Muscle of arm (tissue), 12 donors: ENCODE data around the gene HOXA10. TPM values are rescaled to one million over a fixed set of nuclear protein-coding genes. Genes with fewer than 3 reads are reported as not detected.

Experiments used
- DNase-seq: peaks from one replicate; pipeline ENCODE4 v3.0.0-alpha.2; 2013
- polyA plus RNA-seq, 12 donors: library from polyadenylated mRNA; unstranded; fragments of 120-200 nt; gene quantifications; one replicate each; pipeline ENCODE4 v1.2.1, GENCODE V29; 2013; ENCODE audit not compliant: insufficient read length in 12 of 12

Gene HOXA10
- polyA plus RNA-seq, 12 donors = 19.4 to 41.0 (median 28.5) TPM; not detected in 1

- no peak for DNase-seq
These were observed 40.5 kb downstream of the HOXA10 start for GRCh38 chr7:27133409-27134231.

- DNase-seq = no peak
These were observed 41.1 kb downstream of the HOXA10 start for GRCh38 chr7:27132978-27133377.

- no peak for DNase-seq
These were observed 41.9 kb downstream of the HOXA10 start for GRCh38 chr7:27132214-27132613.

- no peak for DNase-seq
These were observed 42.7 kb downstream of the HOXA10 start for GRCh38 chr7:27131390-27131819.

GRCh38 chr7:27130540-27131389, 43.4 kb downstream of the HOXA10 start, which contains the start of gene HOXA4:
HOXA4 (minus strand) TSS chr7:27130757; CDS start chr7:27130733, 24 bp downstream.
- DNase-seq = peak; percentile 92

- DNase-seq = no peak
These were observed 44.2 kb downstream of the HOXA10 start for GRCh38 chr7:27129729-27130539.

- DNase-seq = no peak
These were observed 45.1 kb downstream of the HOXA10 start for GRCh38 chr7:27128776-27129728.

GRCh38 chr7:27128034-27128433, 46.1 kb downstream of the HOXA10 start:
- DNase-seq = no peak

GRCh38 chr7:27126596-27127327, 47.4 kb downstream of the HOXA10 start:
- DNase-seq = no peak

GRCh38 chr7:27125986-27126394, 48.1 kb downstream of the HOXA10 start:
- DNase-seq = no peak

- no peak for DNase-seq
These were observed 49.0 kb downstream of the HOXA10 start for GRCh38 chr7:27124902-27125689.

- DNase-seq = no peak
These were observed 49.8 kb downstream of the HOXA10 start for GRCh38 chr7:27124096-27124901.

GRCh38 chr7:27123477-27124053, 50.6 kb downstream of the HOXA10 start:
- no peak for DNase-seq

GRCh38 chr7:27123007-27123476, 51.1 kb downstream of the HOXA10 start:
- DNase-seq = no peak

GRCh38 chr7:27122077-27122910, 51.8 kb downstream of the HOXA10 start:
- DNase-seq = no peak

- DNase-seq = no peak
These were observed 52.4 kb downstream of the HOXA10 start for GRCh38 chr7:27121684-27122076.
